GM21423 (cell line): ENCODE measurements around the gene TAP2.
"Not testable (repeated sequence)": the region's sequence is repeated elsewhere in the genome, so short reads cannot be mapped to it uniquely, and the experiment has no call there.

ENCODE experiments used
- ATAC-seq: cut with Tn5 transposase; IDR thresholded peaks from one replicate; pipeline ENCODE4 v1.9.1; 2021; ENCODE audit warnings: mild to moderate bottlenecking, moderate library complexity; ENCODE audit not compliant: unreplicated experiment

The TAP2 gene

DNA sequence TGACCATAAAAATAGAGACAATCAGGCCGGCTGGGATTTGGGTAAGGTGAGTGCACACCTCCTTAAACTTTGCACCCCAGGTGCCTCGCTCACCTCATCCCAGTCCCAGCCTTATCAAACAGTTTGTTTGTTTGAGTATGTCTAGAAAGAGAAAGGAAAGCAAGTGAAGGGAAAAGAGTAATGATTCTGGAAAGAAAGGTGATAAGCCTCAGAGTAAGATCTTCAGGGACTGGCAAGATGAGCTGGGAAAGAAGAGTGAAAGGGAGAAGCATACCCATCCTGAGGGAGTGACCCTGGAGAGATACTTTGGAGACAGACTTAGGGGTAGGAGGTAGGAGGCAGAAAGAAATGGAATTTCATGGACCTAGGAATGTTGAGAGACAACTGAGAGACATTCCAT, 1.7 kb downstream of the TAP2 start:
- no peak for ATAC-seq

DNA sequence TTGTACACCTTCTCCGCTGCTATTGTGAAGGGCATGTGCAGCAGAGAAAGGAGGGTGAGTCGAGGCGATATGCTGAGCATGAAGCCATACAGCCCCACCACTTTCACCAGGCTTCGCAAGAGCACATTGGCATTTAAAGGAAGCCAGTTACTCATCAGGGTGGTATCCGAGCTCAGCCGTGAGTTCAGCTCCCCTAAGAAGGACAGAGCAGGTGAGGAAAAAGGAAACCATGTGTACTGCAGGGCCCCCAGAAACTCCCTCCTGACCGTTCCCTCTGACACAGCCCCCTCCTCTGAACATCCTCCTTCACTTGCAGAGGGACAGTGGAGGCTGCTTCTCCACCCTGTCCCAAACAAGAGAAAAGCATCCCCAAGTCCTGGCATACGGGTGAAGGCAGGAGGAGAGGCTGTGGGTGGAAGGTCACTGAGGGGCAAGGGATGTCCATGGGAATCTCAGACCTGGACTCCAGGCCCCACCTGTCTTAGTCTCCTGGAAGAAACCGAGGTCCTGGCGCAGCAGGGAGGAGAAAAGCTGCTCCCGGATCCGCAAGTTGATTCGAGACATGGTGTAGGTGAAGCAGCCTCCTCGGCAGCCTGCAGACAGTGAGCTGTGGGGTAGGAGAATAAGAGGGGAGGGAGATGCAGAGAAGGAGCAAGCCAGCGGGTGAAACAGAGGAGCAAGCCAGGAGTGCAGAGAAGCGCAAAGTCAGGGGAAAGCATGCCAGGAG, 3.2 kb downstream of the TAP2 start:
- no peak for ATAC-seq

DNA sequence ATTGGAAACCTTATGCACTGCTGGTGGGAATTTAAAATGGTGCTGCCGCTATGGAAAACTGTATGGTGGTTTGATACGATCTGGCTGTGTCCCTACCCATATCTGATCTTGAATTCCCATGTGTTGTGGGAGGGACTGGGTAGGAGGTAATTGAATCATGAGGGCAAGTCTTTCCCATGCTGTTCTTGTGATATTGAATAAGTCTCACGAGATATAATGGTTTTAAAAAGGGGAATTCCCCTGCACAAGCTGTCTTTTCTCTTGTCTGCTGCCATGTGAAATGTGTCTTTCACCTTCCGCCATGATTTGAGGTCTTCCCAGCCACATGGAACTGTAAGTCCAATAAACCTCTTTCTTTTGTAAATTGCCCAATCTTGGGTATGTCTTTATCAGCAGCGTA, 4.9 kb downstream of the TAP2 start:
- ATAC-seq: no peak

DNA sequence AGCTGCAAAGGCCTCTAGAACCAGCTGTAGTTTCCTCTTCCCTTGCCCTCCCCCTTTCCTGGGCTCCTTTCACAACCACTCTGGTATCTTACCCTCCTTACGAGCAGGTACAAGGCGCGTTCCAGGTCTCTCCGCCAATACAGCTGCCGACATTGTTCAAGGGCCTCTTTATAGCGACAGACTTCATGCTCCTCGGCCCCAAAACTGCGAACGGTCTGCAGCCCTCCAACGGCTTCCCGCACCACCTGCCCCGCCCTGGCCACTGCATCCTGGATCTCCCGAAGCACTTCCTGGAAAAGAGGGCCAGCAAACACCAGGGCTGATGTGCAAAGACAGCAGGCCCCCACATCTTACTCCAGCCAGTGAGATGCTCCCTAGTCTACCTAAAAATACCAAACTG, 6.0 kb downstream of the TAP2 start:
- ATAC-seq: no peak

DNA sequence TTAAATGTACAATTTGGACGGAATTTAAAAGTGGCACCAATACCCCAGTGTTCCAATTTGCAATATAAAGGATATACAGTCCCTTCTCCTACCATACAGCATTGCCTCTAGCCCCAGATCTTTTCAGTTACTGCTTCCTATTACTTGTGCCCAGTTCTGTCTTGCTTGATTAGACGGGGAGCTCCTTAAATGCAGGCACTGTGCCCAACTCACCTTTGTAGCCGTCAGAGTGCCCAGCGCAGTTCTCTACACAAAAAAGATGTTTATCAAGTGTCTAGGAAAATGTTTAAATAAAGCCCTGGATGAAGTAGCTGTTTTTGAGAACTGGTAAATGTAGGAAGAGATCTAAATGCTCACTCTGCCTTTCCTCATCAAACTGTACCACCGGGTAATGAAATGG, 7.6 kb downstream of the TAP2 start:
- no peak for ATAC-seq

DNA sequence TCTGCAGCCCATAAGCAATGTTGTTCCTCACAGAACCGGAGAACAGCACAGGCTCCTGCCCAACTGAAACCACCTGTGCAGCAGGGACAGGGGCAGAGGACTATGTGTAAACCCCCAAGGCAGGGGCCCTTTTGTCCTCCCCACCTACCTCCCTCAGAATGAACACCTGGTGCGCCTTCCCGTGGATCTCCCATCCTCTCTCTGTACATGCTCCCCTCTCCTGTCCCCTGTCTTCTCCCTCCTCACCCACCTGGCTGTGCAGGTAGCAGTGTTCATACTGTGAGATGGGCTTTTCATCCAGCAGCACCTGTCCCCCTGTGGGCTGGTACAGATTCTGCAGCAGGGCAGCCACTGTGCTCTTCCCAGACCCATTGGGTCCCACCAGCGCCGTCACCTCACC, 8.5 kb downstream of the TAP2 start:
- ATAC-seq: no peak

DNA sequence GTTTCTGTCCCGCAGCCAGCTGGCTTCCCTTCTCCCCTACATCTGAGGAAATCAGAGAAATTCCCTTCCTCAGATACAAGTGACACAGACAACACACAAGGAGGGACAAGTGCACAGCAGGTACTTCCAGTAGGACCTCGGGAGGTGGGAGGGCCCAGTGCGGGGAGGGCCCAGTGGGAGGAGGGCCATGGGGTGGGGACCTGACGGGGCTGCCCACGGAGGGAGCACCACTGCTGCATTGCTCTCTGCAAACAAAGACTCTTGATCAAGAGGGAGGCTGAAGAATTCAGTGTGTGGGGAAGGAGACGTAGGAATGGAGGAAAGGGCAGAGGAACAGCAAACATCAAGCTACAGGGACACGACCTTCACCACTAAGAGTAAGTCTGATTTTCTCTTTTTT, 9.0 kb downstream of the TAP2 start:
- no peak for ATAC-seq

DNA sequence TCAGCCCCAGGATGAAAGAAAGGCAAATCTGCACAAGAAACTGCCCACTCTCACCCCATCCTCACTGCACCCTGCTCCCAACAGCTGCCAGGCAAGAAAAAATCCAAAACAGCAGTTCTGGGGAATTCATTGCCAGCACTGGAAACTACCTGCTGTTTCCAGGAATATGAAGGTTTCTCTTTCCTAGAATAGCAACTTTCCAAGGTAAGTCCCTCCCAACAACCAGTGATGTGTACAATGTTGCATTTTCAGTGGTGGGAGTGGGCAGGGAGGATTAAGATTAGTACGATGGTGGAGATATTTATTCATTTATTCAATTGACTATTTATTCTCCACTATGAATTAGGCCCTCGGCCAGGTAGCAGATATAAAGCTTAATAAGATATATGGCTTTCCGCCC, 11.5 kb downstream of the TAP2 start:
- ATAC-seq: no peak

DNA sequence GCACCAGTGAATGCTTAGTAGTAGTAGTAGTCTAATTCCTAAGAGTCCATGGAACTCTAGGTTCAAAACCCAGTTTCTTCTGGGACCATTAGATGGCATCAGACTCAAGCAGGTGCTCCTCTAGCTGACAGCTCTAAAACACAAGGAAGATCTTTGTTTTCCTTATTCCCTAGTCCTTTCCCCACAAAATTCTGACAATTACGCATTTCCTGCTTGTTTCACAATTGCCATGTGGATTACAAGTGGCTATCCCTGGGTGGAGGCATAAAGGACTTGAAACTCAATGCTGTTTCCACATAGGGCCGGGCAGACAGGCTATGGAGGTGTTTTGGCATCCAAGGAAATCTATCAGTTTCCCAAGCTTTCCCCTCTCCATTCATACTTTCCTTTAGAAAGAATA, 12.6 kb downstream of the TAP2 start:
- ATAC-seq: no peak

DNA sequence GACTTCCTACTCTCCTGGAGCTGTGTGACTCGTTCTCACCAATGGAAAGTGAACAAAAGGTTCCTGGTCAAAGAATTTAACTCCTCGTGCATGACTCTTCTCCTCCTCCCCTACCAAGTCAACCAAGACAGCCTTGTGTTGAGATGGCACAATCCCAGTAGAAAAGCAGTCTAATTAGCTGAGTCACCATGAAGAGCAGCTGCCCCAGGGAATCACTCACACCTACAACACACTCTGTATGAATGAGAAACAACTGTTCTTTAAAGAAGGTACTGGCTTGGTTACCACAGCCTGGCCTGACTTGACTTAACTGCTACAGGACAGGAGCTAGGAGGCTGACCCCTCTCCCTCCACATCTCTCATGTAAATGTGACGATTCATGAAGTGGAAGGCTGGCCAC, 18.8 kb downstream of the TAP2 start:
- no peak for ATAC-seq

DNA sequence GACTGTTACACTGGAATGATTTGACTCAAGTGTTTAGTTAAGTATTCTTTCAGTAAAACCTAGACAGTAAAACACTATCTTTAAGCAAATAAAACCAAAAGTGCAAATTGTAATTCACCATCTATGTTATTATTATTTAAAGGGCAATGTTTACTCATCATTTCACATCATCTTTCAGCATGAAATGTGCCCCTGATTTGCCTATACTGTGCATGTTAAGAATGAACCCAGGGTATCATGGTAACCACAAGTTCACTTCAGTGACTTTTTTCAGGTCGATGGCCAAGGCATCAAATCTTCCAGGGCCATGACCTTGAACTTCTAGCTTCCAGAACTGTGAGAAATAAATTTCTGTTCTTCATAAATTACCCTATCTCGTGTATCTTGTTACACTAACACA, 19.7 kb downstream of the TAP2 start:
- ATAC-seq: no peak

DNA sequence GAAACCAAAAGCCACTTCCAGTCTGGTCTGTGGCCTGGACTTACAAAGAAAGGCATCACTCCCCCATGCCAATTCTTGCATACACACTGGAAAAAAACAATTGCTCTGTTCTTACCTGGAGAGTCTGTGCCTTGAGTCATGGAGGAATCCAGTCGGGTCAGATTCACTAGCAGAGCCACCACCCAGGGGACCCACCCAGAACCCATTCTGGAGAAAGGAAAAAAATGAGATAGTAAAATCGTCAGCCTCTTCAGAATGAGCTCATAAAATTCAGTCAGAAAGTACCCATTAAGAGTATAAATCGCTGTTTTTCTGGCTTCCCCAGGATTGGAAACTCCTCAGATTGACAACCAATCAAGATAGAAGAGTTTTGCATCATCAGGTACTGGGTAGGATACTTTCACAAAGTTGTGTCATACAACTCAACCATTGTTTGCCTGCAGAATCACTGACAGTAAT, 21.8 kb downstream of the TAP2 start, which contains the start of gene HLA-DOB:
TSS of gene HLA-DOB (minus strand) at position 257 of the 459 bp plus-strand sequence. CDS start at position 206, 51 bp downstream.
- ATAC-seq: no peak

DNA sequence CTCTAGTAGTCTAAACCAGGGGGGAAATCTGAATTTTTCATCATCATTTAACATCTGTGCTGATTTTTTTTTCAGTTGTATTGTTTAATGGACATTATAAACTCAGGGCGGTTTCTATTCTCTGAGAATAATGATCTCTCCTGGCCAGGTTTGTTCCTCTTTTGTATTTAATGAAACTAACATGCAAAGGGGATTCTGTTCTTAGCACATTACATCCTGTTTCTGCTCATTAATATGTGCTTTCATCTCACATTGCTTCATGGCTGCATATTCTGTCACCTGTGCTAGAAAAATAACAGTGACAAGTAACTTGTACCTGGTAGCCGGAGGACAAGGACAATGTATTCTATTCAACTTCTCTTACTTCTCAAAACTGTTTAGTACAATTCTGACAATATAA, 22.5 kb downstream of the TAP2 start:
- peak; percentile 62 for ATAC-seq

DNA sequence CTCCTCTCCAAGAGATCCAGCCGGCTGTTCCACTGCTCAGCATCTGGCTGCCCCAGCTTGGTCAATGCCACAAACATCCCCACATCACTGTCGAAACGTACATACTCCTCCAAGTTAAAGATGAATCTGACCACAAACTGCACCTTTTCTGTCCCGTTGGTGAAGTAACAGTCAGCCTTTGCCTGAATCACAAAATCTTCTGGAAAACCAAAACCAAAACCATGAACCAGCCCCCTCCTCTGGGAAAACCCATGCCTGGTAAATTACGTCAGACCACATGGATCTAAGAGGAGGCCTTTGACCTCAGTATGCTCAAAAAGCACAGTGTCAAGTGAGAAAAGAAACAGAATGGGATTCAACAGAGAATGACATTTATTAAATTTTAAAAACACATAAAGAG, 23.4 kb downstream of the TAP2 start:
- no peak for ATAC-seq

DNA sequence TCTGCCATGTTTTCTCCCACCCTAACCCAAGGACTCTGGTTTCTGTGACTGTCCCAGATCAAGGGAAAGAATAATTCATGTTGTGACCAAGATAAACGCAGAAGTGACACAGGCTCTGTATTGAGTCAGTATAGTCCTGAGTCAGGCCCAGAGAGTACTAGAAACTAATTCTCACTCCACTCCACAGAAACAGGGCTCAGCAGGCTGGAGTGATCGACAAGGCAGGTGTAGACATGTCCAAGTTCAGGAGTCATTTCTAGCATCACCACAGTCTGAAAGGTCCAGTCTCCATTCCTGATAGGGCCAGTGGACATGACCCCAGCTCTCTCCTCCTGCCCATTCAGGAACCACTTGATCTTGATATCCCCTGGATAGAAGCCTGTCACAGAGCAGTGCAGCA, 24.4 kb downstream of the TAP2 start:
- no peak for ATAC-seq

DNA sequence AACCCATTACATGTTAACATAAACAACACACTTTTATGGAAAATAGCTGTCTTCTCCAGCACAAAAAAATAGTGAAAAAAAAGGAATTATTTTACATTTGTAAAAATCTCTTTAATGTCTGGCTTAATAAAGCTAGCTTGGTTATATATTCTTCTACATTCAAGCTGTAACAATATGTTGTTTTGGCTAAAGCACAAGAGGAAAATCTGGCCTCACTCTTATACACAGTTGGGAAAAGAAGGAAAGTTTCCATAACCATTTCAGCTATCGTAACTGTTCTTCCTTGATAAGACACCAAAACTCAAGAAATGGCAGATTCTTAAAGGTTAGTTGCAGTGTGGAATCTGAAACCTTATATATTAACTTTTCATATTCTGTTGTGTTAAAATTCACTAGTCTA, 29.4 kb downstream of the TAP2 start:
- ATAC-seq: no peak

DNA sequence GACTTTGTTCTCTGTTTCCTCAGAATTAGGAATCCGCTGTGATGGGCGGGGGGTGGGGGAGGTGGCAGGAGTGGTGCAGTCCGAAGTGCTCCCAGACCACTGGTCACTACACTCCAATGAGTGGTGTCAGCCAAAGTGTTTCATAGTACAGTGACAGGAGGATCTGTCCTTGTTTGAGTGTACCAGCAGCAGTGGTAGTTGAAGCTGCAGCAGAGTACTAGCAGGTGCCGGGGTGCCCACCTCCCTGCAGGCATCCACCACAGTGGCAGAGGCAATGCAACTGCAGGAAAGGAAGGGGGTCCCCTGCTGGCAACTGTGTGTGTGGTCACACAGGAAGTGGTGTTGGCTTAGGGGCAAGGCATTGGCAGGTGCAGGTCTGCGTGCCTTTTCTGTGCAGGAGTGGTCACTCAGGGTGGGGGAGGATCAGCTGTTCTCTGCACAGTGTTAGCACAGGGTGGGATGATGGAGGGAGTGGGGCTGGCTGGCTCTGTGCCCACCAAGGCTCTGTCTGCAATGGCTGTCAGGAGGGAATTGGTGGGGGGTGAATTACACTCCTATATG, 31.4 kb downstream of the TAP2 start:
- no peak for ATAC-seq

DNA sequence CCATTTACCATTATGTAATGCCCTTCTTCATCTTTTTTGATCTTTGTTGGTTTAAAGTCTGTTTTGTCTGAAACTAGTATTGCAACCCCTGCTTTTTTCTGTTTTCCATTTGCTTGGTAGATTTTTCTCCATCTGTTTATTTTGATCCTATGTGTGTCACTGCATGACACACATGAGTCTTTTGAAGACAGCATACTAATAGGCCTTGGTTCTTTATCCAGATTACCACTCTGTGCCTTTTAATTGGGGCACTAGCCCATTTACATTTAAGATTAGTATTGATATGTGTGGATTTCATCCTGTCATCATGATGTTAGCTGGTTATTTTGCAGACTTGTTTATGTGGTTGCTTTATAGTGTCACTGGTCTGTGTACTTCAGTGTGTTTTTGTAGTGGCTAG, 33.1 kb downstream of the TAP2 start:
- ATAC-seq: not testable (repeated sequence)

DNA sequence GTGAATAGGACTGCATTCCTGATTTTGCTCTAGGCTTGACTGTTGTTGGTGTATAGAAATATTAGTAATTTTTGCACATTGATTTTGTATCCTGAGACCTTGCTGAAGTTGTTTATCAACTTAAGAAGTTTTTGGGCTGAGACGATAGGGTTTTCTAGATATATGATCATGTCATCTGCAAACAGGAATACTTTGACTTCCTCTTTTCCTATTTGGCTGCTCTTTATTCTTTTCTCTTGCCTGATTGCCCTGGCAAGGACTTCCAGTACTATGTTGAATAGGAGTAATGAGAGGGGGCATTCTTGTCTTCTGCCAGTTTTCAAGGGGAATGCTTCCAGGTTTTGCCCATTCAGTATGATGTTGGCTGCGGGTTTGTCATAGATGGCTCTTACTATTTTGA, 35.1 kb downstream of the TAP2 start:
- ATAC-seq: no peak

DNA sequence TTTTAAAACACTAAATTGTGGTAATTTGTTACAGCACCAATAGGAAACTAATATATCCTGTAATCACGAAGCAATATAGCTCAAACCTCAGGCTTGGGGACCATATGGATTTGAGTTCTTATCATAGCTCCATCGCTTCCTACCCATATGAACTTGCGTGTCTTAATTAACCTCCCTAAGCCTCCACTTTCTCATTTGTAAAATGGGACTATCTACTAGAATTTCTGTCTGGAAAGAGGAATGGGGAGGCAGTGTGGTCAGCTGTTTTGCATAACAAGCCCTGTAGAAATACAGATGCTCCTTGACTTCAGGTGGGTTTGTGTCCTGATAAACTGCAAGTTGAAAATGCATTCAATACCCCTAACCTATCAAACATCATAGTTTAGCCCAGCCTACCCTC, 38.8 kb downstream of the TAP2 start:
- ATAC-seq: no peak

DNA sequence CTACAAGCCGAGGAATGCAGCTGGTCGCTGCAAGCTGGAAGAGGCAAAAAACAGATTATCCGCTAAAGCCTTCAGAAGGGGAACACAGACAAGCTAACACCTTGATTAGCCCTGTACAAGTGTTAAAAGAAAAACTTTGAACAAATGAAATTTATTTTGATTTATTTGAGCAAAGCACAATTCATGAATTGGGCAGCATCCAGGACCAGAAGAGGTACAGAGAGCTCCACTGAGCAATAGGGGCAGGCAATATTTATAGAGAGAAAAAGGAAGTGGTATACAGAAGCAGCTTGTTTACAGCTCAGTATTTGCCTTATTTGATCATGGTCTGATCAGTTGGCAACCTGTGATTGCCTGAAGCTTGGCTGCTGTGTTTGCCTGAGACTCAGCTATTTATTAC, 39.4 kb downstream of the TAP2 start:
- ATAC-seq: no peak

DNA sequence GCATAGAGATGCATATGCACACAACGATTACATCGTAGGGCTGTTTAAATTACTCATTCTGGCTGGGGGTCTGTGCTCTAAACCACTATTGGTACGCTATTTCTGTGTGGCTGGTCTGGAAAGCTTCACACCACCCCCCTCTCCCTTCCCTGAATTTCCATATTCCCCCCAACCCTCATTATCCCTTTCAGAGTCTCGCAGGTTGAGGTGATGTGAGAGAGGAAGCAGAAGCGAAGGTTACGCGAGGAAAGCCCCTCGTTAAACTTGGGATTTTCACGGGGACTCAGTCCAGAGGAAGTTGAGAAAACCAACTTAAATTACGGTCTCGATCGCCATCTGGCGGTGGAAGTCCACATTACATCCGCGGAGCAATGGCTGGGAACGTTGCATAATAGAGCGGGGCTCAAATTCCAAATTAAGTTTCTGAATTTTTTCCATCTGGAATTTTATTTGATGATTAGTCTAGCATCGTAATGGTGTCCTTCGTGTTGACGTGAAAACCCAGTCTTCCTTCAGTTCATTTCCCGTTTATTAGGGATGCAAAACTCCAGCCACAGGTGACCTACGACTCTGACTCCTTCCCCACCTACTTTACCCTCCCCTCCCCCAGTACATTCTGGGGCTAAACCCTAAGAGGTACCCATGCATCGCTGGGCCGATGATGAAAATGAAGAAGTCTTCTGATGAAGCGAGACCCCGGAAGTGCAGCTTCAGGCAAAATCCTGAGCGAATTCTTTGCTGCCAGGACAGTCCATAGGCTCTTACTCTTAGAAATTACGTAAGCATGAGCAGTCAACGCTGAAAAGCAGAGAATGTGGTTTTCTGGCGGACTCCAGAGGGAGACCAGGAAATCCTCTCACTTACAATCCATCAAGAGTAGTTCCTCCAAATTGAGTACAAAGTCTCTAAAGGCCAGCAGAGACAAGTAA, 41.4 kb downstream of the TAP2 start:
- no peak for ATAC-seq
